Measurements from ENCODE around the gene SH2D3C.
"Not testable (repeated sequence)": the region's sequence is repeated elsewhere in the genome, so short reads cannot be mapped to it uniquely, and the experiment has no call there.

SH2D3C gene

GRCh38 chr9:127785023-127785932, 6.8 kb upstream of the SH2D3C start:
- DNase-seq: peak; percentile 94

GRCh38 chr9:127783111-127784008, 4.9 kb upstream of the SH2D3C start:
- no peak for DNase-seq

- DNase-seq: no peak
These were observed 3.3 kb upstream of the SH2D3C start for GRCh38 chr9:127781806-127782205.

- not testable (repeated sequence) for DNase-seq
These were observed 2.4 kb upstream of the SH2D3C start for GRCh38 chr9:127780909-127781308.

GRCh38 chr9:127780126-127780885, 1.8 kb upstream of the SH2D3C start:
- no peak for DNase-seq

GRCh38 chr9:127779136-127779981, 893 bp upstream of the SH2D3C start:
- peak; percentile 41 for DNase-seq

- DNase-seq: no peak
These were observed 992 bp downstream of the SH2D3C start for GRCh38 chr9:127777368-127777980.

- no peak for DNase-seq
These were observed 1.6 kb downstream of the SH2D3C start for GRCh38 chr9:127776924-127777289.

- DNase-seq: peak; percentile 64
These were observed 2.1 kb downstream of the SH2D3C start for GRCh38 chr9:127776195-127776923.

GRCh38 chr9:127773981-127774380, 4.5 kb downstream of the SH2D3C start:
- DNase-seq: no peak

- peak; percentile 34 for DNase-seq
These were observed 5.2 kb downstream of the SH2D3C start for GRCh38 chr9:127773272-127773671.

- DNase-seq: no peak
These were observed 5.9 kb downstream of the SH2D3C start for GRCh38 chr9:127772603-127773002.

GRCh38 chr9:127771570-127772189, 6.8 kb downstream of the SH2D3C start:
- DNase-seq: no peak

- peak; percentile 99 for DNase-seq
These were observed 7.4 kb downstream of the SH2D3C start for GRCh38 chr9:127770905-127771569.

- no peak for DNase-seq
These were observed 7.9 kb downstream of the SH2D3C start for GRCh38 chr9:127770583-127770904.

- DNase-seq: peak; percentile 35
These were observed 8.4 kb downstream of the SH2D3C start for GRCh38 chr9:127769929-127770582.

- DNase-seq: no peak
These were observed 9.4 kb downstream of the SH2D3C start for GRCh38 chr9:127769101-127769500.

- no peak for DNase-seq
These were observed 9.8 kb downstream of the SH2D3C start for GRCh38 chr9:127768698-127769097.

- no peak for DNase-seq
These were observed 10.5 kb downstream of the SH2D3C start for GRCh38 chr9:127767909-127768331.
